Posterior cingulate gyrus (tissue), 11 donors: ENCODE measurements around the gene CHMP4B.
A peak's percentile ranks its signal among the peaks of the same experiment; 100 is the strongest.
"Not testable (repeated sequence)": the region's sequence is repeated elsewhere in the genome, so short reads cannot be mapped to it uniquely, and the experiment has no call there.

Experiments
- DNase-seq, 10 donors: peaks; one replicate each; pipeline versions ENCODE4 v3.0.0 to v3.0.0-alpha.2; 2020 to 2021; ENCODE audit warnings: mixed read lengths in 3 of 10
- intact Hi-C: fragments of 100-400 bp; cut with DNase I; formaldehyde crosslinking; loops from one replicate; pipeline ENCODE4 v1.15.1; 2023

CHMP4B gene

GRCh38 chr20:33789109-33789857 lies 21.9 kb upstream of the CHMP4B start:
- DNase-seq, result peak in 1 of 10 donors; percentile 63
- intact Hi-C loops, result no loop called here

- no peak for DNase-seq
- intact Hi-C loops, result no loop called here
Observed at GRCh38 chr20:33789858-33790182, 21.3 kb upstream of the CHMP4B start.

DNA sequence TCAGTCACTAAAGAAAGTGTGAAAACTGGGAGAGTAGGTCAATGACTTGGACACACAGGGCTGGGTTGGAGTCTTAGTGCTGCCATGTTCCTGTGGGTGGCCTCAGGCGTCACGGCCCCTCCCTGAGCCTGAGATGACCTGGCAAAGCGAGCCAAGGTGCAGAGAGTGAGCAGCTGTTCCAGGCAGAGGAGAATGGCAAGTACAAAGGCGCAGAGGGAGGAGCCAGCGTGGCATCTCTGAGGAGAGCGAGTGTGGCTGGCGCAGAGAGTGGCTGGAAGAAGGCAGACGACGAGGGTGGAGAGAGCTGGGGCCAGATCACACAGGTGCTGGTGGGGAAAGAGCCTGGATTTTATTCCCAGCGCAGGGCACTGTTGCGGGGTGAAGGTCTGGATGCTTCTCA lies 20.6 kb upstream of the CHMP4B start:
- peak in 1 of 10 donors; percentile 67 for DNase-seq

DNA sequence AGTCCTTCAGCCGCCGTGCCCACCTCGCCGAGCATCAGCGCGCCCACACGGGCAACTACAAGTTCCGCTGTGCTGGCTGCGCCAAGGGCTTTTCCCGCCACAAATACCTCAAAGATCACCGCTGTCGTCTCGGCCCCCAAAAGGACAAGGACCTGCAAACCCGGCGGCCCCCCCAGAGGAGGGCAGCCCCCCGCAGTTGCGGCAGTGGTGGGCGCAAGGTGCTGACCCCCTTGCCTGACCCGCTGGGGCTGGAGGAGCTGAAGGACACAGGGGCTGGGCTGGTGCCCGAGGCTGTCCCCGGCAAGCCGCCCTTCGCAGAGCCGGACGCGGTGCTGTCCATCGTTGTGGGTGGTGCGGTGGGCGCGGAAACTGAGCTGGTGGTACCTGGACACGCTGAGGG lies 20.1 kb upstream of the CHMP4B start:
- intact Hi-C loops, result no loop called here
- DNase-seq, result no peak

More for the DNA sequence above, 20.6 kb upstream of the CHMP4B start:
- intact Hi-C loops, result no loop called here

DNA sequence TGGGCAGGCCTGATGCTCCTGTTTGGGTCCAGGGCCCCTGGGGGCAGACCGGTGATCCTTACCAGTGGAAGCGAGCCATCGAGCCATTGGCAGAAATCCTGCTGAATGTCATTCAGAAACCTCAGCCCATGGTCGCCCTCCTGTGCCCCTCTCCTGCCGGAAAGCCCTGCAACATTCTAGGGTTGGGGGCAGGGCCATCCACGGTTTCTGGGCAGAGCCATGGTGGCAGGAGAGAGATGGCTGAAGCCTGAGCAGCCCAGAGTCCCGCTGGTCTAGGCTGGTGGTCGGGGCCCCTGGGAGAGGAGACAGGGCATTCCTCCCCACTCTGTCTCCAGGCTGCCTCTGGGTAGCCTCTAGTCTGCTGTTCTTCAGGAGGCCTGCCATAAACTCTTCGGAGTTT lies 19.6 kb upstream of the CHMP4B start:
- intact Hi-C loops, result no loop called here
- no peak for DNase-seq

DNA sequence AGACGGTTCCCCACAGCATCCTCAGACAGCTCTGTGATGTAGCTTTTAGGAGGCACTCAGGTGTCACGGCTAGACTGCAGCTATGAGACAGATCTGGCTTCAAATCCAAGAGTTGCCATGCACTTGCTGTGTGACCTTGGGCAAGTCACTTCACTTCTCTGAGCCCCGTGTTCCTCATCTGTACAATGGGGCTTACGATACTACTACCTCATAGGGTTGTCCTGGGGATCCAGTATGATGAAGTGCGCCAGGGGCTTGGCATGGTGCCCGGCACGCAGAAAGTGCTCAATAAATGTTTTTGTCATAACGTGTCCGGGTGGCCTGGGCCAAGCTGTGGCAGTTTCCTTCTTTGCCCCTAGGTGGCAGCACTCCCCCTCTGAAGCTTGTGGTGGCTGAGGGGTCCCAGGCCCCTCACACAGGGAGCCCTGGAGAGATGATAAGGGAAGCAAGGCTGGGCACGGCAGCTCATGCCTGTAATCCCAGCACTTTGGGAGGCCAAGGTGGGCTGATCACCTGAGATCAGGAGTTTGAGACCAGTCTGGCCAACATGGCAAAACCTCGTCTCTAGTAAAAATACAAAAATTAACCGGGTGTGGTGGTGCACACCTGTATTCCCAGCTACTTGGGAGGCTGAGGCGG lies 19.1 kb upstream of the CHMP4B start:
- peak in 4 of 10 donors; percentile 25 to 86 (median 36) for DNase-seq
- intact Hi-C loops, result no loop called here

- DNase-seq, intact Hi-C loops: not testable (repeated sequence)
Observed at GRCh38 chr20:33792598-33792989, 18.6 kb upstream of the CHMP4B start.

- intact Hi-C loops, result no loop called here
- DNase-seq, result no peak
Observed at GRCh38 chr20:33793011-33793931, 17.9 kb upstream of the CHMP4B start.

GRCh38 chr20:33796263-33796906 lies 14.8 kb upstream of the CHMP4B start:
- intact Hi-C loops, result no loop called here
- no peak for DNase-seq

DNA sequence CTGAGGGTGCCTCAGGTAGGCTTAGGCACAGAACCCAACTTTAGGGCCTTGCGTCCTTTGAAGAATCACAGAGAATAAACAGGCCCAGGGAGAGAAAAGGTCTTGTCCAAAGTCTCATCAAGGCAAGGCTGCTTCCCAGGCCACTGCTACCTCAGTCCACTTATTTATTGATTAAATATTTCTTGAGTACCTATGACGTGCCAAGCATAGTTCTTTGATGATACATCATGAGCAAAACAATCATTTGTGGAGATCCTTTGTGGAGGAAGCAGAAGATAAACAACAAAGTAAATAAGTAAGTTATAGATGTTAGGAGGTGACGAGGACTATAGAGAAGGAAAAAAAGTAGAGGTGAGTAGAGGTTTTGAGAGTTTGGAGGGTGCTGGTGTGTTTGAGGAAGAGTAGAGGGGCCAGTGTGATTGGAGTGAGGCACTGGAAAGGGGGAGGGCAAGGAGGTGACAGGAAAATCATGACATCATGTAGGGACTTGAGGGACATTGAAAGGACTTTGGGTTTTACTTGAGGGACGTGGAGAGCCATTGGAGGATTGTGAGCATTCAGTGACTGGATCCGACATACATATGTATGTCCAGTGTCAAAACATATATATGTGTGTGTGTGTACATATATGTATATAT lies 14.1 kb upstream of the CHMP4B start:
- intact Hi-C loops, result no loop called here

GRCh38 chr20:33798444-33798843 lies 12.7 kb upstream of the CHMP4B start:
- intact Hi-C loops, result no loop called here
- DNase-seq, result no peak

More for the DNA sequence above, 14.1 kb upstream of the CHMP4B start:
- no peak for DNase-seq

DNA sequence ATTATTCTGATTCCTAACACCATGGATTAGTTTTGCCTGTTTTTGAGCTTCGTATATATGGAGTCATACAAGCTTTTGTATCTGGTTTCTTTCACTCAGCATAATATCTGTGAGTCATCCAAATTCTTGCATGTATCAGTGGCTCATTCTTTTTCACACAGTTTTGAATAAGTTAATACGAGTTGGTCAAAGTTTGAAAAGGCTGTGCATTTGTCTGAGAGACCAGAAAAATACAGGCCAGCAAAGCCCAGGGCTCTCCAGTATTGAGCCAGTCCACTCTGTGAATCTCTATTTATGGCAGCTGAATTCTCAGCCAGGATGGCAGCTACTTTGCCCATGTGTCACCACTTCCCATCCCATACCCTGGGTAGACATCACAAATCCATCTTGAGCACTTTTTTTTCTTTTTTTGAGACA lies 7.2 kb upstream of the CHMP4B start:
- no peak for DNase-seq
- intact Hi-C loops, result no loop called here

- intact Hi-C loops, result no loop called here
- DNase-seq, result no peak
Observed at GRCh38 chr20:33808388-33808787, 2.8 kb upstream of the CHMP4B start.

DNA sequence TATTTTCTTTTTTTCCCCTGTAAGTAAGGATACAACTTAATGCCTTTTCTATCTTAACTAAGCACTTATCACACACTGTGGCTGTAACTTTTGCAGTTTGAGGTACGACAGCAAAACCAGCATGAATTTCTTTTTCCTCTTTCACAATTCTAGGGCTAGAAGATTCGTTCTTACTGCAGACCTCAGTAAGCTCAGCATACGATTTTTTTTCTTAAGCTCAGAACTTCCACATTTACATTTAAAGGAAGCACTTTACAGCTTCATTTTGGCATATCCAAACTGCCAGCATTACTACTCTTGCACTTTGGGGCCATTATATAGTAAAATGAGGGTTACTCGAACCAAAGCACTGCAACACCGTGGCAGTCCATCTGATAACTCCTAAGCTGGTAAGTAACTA lies 889 bp upstream of the CHMP4B start:
- intact Hi-C loops, result loop anchor here (2.0 to 10.0 kb wide), 2 partner anchors 75 to 303 kb away; partner anchors contain the start of genes EIF2S2 and ZNF341
- DNase-seq, result no peak

GRCh38 chr20:33811776-33812151 lies 616 bp downstream of the CHMP4B start:
- no peak for DNase-seq
- intact Hi-C loops, result loop anchor here (2.0 to 10.0 kb wide), 2 partner anchors 77 to 301 kb away; partner anchors contain the start of genes EIF2S2 and ZNF341

DNA sequence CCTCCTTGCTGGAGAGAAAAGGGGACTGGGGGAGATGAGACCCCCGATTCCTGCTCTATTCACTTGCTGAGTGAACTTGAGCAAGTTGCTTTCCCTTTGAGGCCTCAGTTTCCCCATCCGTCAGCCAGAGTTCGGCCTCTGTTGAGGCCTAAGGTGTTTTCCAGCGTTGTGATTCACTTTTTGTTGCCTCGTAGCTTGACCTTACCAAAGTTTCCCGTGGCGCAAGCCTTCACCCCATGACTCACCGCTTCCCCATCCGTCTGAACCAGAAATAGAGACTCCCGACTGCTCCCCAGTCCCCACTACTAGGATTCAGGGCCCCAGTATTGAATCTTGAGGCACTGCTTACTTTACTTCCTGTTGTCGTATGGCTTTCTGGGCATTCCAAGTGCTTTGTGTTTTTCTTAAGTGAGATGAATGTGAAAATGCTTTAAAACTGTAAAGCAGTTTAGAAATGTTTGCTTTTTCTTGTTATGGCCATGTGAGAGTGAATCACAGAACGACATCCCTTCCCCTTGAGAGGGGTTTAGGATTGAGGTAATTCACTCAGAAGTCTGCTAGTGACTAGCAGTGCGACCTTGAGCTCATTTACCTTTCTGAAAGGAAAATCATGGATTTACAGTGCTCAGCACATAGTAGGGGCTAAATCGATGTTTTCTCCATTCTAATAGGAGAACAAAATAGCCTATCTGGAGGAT lies 1.2 kb downstream of the CHMP4B start:
- DNase-seq, result peak in 1 of 10 donors; percentile 85
- intact Hi-C loops, result loop anchor here (10.0 kb wide), 1 partner anchor 78 kb away; the partner anchor contains the start of gene ZNF341

GRCh38 chr20:33812908-33813462 lies 1.8 kb downstream of the CHMP4B start:
- DNase-seq, result no peak
- intact Hi-C loops, result loop anchor here (10.0 kb wide), 1 partner anchor 78 kb away; the partner anchor contains the start of gene ZNF341

DNA sequence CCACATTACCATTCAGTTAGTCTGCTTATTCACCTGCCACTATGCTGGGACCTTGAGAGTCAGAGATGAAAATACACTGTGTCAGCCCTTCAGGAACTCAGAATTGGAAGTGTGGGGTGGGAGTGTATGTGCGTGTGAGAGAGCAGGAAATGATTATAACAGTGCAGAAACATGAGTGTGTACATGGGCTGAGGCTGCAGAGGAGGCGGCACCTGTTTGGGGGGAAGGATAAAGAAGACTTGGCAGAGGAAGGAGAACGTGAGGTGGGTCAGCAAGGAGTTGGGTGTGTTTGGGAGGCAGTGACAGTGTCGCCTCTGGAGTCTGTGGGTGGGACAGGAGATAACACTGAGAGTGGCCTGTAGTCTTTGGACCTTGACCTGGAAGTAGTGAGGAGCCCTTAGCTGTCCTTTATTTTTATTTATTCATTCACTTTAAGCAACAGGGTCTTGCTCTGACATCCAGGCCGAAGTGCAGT lies 3.1 kb downstream of the CHMP4B start:
- no peak for DNase-seq
- intact Hi-C loops, result loop anchor here (10.0 kb wide), 1 partner anchor 79 kb away; the partner anchor contains the start of gene ZNF341

- intact Hi-C loops, result loop anchor here (10.0 kb wide), 1 partner anchor 81 kb away; the partner anchor contains the start of gene ZNF341
- no peak for DNase-seq
Observed at GRCh38 chr20:33815671-33816070, 4.5 kb downstream of the CHMP4B start.
